K562 treated with DMSO at 1 percent for 4 hours (cell line): ENCODE results near the gene ZBTB6. TPM values are rescaled to one million over a fixed set of nuclear protein-coding genes. Genes with fewer than 3 reads are reported as not detected.

Experiments
- total RNA-seq: library from RNA; unstranded; fragments of 300-600 nt; gene quantifications from 2 replicates; pipeline ENCODE4 v1.2.3, GENCODE V29; 2022; ENCODE audit not compliant: insufficient read depth

Gene ZBTB6, protein sequence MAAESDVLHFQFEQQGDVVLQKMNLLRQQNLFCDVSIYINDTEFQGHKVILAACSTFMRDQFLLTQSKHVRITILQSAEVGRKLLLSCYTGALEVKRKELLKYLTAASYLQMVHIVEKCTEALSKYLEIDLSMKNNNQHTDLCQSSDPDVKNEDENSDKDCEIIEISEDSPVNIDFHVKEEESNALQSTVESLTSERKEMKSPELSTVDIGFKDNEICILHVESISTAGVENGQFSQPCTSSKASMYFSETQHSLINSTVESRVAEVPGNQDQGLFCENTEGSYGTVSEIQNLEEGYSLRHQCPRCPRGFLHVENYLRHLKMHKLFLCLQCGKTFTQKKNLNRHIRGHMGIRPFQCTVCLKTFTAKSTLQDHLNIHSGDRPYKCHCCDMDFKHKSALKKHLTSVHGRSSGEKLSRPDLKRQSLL
- total RNA-seq: 5.5 and 5.9 TPM in 2 replicates

DNA sequence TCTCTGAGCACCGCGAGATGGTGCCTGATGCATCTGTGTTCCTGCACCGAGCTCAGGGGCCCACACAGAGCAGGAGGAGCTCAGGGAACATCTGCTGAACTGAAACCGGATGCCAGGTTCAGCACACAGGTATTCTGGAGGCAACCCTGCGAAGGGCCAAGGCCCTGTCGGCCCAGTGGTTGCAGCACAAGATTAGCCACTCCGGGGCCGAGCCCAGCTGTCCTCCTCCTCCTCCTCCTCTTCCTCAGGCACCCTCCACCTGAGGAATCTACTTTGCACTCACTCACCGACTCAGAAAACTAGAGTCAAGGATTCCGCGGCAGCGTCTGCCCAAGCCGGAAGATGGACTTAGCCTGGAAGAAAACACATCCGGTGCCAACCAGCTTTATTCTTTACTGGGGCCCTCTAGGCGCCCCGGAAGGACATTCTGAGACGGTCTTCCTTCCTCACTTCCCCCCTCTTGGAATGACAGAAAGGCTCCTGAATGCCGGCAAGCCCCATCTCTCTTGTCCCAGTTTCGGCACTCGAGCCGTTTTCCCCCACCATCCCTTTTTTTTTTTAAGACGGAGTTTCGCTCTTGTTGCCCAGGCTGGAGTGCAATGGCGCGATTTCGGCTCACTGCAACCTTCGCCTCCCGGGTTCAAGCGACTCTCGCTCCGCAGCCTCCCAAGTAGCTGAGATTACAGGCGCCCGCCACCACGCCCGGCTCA, at the start of gene ZBTB6:
TSS of gene ZBTB6 (minus strand) at position 360 of the 710 bp plus-strand sequence. CDS start 1,251 bp downstream, outside the sequence.

DNA sequence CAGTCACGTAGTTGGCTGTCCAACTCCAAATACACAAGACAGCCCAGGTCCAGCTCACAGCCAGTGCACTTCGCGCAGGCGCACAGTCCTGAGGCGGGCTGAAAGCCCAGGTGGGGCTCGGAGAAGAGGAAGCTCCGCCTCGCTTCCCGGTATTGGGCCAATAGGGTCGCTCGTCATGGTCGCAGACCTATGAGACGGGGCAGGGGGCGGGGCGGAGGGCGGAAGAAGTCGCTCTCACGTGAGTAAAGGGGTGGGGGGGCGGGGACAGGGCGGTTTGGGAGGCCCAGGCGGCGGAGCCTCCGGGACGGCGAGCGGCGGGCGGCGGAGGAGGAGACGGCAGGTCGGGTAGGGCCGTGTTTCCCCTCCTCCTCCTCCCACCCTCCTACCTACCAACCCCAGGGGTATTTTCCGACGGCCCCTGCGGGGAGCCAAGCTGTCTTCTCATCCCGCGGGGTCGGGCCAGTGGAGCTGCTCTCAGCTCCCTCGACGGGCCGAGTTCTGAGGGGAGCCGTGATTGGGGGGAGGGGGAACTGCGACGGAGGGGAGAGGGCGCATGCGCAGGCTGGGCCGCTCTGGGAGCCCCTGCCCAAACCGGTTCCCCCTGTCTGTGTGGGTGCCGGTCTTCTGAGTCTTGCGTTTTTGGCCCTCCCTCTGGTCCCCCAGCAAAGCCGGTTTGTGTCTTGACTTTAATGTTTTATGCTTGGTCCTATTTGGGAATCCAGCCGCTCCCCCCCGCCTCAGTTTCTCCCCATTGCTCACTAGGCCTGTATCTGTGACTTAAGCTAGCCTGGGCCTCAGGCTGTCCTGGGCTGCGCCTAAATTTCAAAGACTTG, 27.8 kb upstream of the ZBTB6 start, which contains the start of gene RABGAP1:
TSS of gene RABGAP1 (plus strand) at position 272 of the 833 bp plus-strand sequence. CDS start 16,040 bp downstream, outside the sequence.

DNA sequence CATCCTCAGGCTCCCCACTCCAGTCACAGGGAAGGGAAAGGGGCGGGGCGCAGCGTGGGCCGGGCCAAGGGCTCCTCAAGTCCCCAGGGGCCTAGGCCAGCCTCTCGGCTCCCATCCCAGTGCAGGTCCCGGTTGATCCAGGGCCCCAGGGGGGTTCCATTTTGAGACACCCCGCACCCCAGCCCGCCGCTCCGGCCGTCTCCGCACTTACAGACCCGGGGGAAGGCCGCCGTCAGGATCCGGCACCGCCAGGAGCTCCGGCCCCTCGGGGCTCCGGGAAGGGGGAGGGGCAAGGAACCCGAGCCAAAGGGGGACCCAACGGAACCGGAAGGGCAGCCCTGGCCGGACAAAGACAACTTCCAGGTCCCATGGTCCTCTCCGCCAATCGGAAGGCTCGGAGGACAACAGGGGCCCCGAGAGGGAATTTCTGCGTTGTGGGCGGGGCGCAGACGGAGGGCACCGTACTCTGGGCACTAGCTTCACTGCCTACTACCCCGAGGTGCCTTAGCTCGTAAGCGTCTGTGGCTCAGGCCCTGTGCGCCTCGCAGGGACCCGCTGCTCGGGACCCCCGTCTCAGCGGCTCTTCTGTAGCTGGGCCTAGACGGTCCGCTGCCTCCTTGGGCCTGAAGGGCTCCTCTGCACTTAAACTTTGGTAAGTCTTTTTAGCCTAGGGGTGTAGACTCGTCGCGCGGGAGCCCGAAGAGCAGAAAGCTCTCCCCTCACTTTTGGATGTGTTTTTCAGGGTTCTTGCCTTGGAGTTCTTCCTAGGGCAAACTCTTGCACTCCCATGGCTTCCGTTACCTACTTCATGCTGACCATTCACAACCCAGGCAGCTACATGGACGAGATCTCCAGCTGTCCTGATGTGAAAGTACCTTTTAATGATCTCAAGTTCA, 18.4 kb upstream of the ZBTB6 start, which contains the start of gene ZBTB26:
TSS of gene ZBTB26 (minus strand) at position 287 of the 896 bp plus-strand sequence. CDS start 11,578 bp downstream, outside the sequence.

DNA sequence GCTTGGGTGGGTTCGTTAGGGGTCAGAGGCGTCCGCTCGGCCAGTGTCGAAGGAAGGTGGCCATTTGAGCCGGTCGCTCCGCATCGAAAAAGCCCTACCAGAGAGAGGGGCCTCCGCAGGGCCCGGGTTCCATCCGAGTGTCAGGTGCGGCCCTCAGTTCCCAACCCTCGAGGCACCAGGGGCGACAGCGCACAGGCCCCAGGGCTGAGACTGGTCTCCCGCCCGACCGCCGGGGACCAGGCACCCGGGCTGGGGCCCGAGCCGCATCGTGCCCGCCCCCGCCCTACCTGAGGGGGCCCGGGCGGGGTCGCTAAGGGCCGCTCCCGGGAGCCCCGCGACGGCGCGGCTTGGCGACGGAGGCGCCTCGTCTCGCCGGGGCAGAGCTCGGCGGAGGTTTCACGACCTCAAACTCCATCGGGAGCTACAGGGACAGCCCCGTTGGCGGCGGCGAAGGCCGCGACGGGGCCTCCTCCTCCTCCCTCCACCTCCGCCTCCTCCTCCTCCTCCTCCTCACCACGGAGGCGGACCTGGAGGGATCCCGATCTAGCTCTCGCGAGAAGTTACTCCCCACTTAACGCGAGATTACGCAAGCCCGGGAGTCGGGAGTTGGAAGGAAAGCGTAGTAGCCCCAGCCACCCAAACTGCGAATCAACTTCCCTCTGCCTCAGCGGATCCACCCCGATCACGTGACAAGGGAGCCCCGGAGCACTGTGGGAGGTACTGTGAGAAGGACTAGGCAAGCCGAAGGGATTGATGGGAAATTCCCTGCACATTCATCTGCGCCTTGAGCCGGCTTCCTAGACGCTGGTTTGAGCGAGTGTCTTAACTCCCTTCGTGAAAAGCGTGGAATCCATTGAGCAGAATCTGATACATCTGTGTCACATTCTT, 8.1 kb downstream of the ZBTB6 start, which contains the start of gene RC3H2:
TSS of gene RC3H2 (minus strand) at position 537 of the 888 bp plus-strand sequence. CDS start 7,850 bp downstream, outside the sequence.

Other genes with a start within 250 kb of the ZBTB6 start
- not detected in 2 replicates for gene OR1L3, start 238.2 kb downstream of the ZBTB6 start, total RNA-seq
- not detected in 2 replicates for gene OR1L4, start 189.3 kb downstream of the ZBTB6 start, total RNA-seq
- gene OR1L6, start 171.0 kb downstream of the ZBTB6 start, total RNA-seq: not detected in 2 replicates
- not detected in 2 replicates for gene OR5C1, start 124.4 kb downstream of the ZBTB6 start, total RNA-seq
- not detected in 2 replicates for gene OR1K1, start 113.2 kb downstream of the ZBTB6 start, total RNA-seq
- 13.4 and 16.4 TPM in 2 replicates for gene PDCL, start 84.7 kb downstream of the ZBTB6 start, total RNA-seq
- 13.5 and 15.7 TPM in 2 replicates for gene RC3H2, start 8.0 kb downstream of the ZBTB6 start, total RNA-seq
- 2.9 and 4.0 TPM in 2 replicates for gene ZBTB26, start 18.2 kb upstream of the ZBTB6 start, total RNA-seq
- gene RABGAP1, start 27.7 kb upstream of the ZBTB6 start, total RNA-seq: 5.1 and 10.0 TPM in 2 replicates
- not detected in 2 replicates for gene GPR21, start 120.3 kb upstream of the ZBTB6 start, total RNA-seq